A549 (cell line): ENCODE data around the gene NXN. TPM values are rescaled to one million over a fixed set of nuclear protein-coding genes. Genes with fewer than 3 reads are reported as not detected.

Experiments used
- ATAC-seq, 2 experiments: fragments of 200-7000 bp in 1 of 2; fragments of >200 bp in 1 of 2; cut with Nextera tagmentation in 1 of 2; cut with Tn5 transposase in 1 of 2; 3 replicates each; pipeline versions ENCODE4 v1.8.0 to v1.9.1; 2018 to 2020; ENCODE audit warnings: mild to moderate bottlenecking in 1 of 2, moderate library complexity in 1 of 2
- CTCF ChIA-PET: fragments of 300-600 bp; sonication (Branson Sonifier 250); formaldehyde crosslinking; extraction: SDS; loops from one replicate; lab custom pipeline; 2021; ENCODE audit warnings: antibody characterized with exemption, inconsistent platforms; lab: Yijun Ruan, JAX
- POLR2A ChIA-PET: fragments of 350-600 bp; formaldehyde crosslinking; extraction: SDS; loops from one replicate; lab custom pipeline; 2021; ENCODE audit warnings: antibody characterized with exemption, inconsistent platforms; lab: Yijun Ruan, JAX
- DNase-seq, 2 experiments: peaks; one replicate each; pipeline versions ENCODE4 v3.0.0 to v3.0.0-alpha.2; 2011 to 2016; ENCODE audit warnings: low read depth in 1 of 2, low spot score in 1 of 2
- FAIRE-seq: peaks from 2 replicates; lab custom pipeline; 2011; peaks lifted over from hg19 to GRCh38; lab: Jason Lieb, UNC
- H3K27ac ChIP-seq, 2 experiments: fragments of >200 bp; sonication (Bioruptor Twin); formaldehyde crosslinking; 3 replicates each; pipeline ENCODE4 v1.5.1; 2016 to 2017
- H3K4me1 ChIP-seq: fragments of >200 bp; sonication (Bioruptor Twin); formaldehyde crosslinking; 3 replicates; pipeline ENCODE4 v1.6.1; 2016
- H3K4me2 ChIP-seq: fragments of >200 bp; sonication (Bioruptor Twin); formaldehyde crosslinking; 3 replicates; pipeline ENCODE4 v1.6.1; 2016
- H3K4me3 ChIP-seq: fragments of >200 bp; sonication (Bioruptor Twin); formaldehyde crosslinking; 3 replicates; pipeline ENCODE4 v1.5.1; 2016
- H3K9me3 ChIP-seq: fragments of >200 bp; sonication (Bioruptor Twin); formaldehyde crosslinking; 3 replicates; pipeline ENCODE4 v1.6.1; 2016
- CBX8 ChIP-seq: fragments of 200-600 bp; sonication (generic); IDR thresholded peaks from 2 replicates; pipeline ENCODE4 v1.6.1; 2016
- CEBPB ChIP-seq, 2 experiments: fragments of >200 bp in 1 of 2; sonication (Bioruptor Twin) in 1 of 2; formaldehyde crosslinking in 1 of 2; IDR thresholded peaks; 2 replicates each; pipeline ENCODE4 v1.6.1; 2012 to 2016
- EHF ChIP-seq: fragments of 250-450 bp; sonication (Bioruptor Pico); IDR thresholded peaks from 2 replicates; pipeline ENCODE4 v1.5.0; 2020; ENCODE audit warnings: mild to moderate bottlenecking
- EP300 ChIP-seq, 2 experiments: fragments of >200 bp; sonication (Bioruptor Twin); formaldehyde crosslinking; IDR thresholded peaks; 2 replicates in 1 of 2; 3 replicates in 1 of 2; pipeline ENCODE4 v1.6.1; 2016 to 2017
- FOSB ChIP-seq: fragments of 250-450 bp; sonication (Bioruptor Pico); IDR thresholded peaks from 2 replicates; pipeline ENCODE4 v1.5.0; 2020; ENCODE audit warnings: mild to moderate bottlenecking, moderate library complexity
- GATA3 ChIP-seq: IDR thresholded peaks from 2 replicates; pipeline ENCODE4 v1.6.1; 2012; ENCODE audit warnings: borderline replicate concordance
- HDAC2 ChIP-seq: fragments of 200-600 bp; sonication (generic); IDR thresholded peaks from 2 replicates; pipeline ENCODE4 v1.6.1; 2016
- HEYL ChIP-seq: fragments of 250-450 bp; sonication (Bioruptor Pico); IDR thresholded peaks from 2 replicates; pipeline ENCODE4 v1.8.0; 2021; ENCODE audit warnings: mild to moderate bottlenecking, moderate library complexity
- HOXA7 ChIP-seq: fragments of 250-450 bp; sonication (Bioruptor Pico); IDR thresholded peaks from 2 replicates; pipeline ENCODE4 v1.5.0; 2020; ENCODE audit warnings: mild to moderate bottlenecking, moderate library complexity
- HOXB13 ChIP-seq: fragments of 250-450 bp; sonication (Bioruptor Pico); IDR thresholded peaks from 2 replicates; pipeline ENCODE4 v1.5.0; 2020; ENCODE audit warnings: low read depth, mild to moderate bottlenecking, moderate library complexity
- HOXB5 ChIP-seq: fragments of 250-450 bp; sonication (Bioruptor Pico); IDR thresholded peaks from 2 replicates; pipeline ENCODE4 v1.5.0; 2020; ENCODE audit warnings: mild to moderate bottlenecking, moderate library complexity
- JUN ChIP-seq, 2 experiments: fragments of >200 bp; sonication (Bioruptor Twin); formaldehyde crosslinking; IDR thresholded peaks; 2 replicates in 1 of 2; 3 replicates in 1 of 2; pipeline ENCODE4 v1.6.1; 2016 to 2017
- JUNB ChIP-seq: fragments of >200 bp; sonication (Bioruptor Twin); formaldehyde crosslinking; IDR thresholded peaks from 2 replicates; pipeline ENCODE4 v1.6.1; 2016
- KDM5A ChIP-seq: fragments of 200-600 bp; sonication (generic); IDR thresholded peaks from 2 replicates; pipeline ENCODE4 v1.6.1; 2016; ENCODE audit warnings: antibody characterized with exemption, mild to moderate bottlenecking
- MYC ChIP-seq: IDR thresholded peaks from 2 replicates; pipeline ENCODE4 v1.6.1; 2012; ENCODE audit warnings: mild to moderate bottlenecking, inconsistent platforms, low read length, improper control_type of control experiment, borderline replicate concordance
- NPAS2 ChIP-seq: fragments of 250-450 bp; sonication (Bioruptor Pico); IDR thresholded peaks from 2 replicates; pipeline ENCODE4 v1.8.0; 2022; ENCODE audit warnings: mild to moderate bottlenecking, moderate library complexity, borderline replicate concordance
- NR3C1 ChIP-seq: fragments of >200 bp; sonication (Bioruptor Twin); formaldehyde crosslinking; IDR thresholded peaks from 3 replicates; pipeline ENCODE4 v1.6.1; 2017
- POLR2AphosphoS2 ChIP-seq: conservative IDR thresholded peaks from 2 replicates; pipeline ENCODE4 v1.6.1; 2012; ENCODE audit warnings: low read length, improper control_type of control experiment, inconsistent platforms
- SREBF2 ChIP-seq: fragments of 450-650 bp; IDR thresholded peaks from 2 replicates; pipeline ENCODE4 v1.6.1; 2014; ENCODE audit warnings: mild to moderate bottlenecking, moderate library complexity
- TP53 ChIP-seq: fragments of 250-450 bp; sonication (Bioruptor Pico); IDR thresholded peaks from 2 replicates; pipeline ENCODE4 v1.5.0; 2021; ENCODE audit warnings: mild to moderate bottlenecking, moderate library complexity
- ZSCAN20 ChIP-seq: fragments of 250-450 bp; sonication (Bioruptor Pico); IDR thresholded peaks from 2 replicates; pipeline ENCODE4 v1.8.0; 2022; ENCODE audit warnings: mild to moderate bottlenecking, moderate library complexity
- WGBS: methylation state at CpG from one replicate; pipeline ENCODE4 v1.1.6; 2017; ENCODE audit errors: missing lambda C conversion rate; 5-methylcytosine and 5-hydroxymethylcytosine counted together
- polyA plus RNA-seq, 4 experiments: library from polyadenylated mRNA; depleted of rRNA in 3 of 4; stranded (reverse); fragments of >200 nt; fragmentation: RNase III in 1 of 4; extraction: RNeasy Plus Mini Kit Qiagen cat#74134 plus additional on column Dnase treatment in 1 of 4; gene quantifications; 2 replicates in 3 of 4; 3 replicates in 1 of 4; pipeline ENCODE4 v1.2.3, GENCODE V29; 2011 to 2017
- TF ChIP-seq, protein P1 (sequence below): fragments of 250-450 bp; sonication (Bioruptor Pico); IDR thresholded peaks from 2 replicates; pipeline ENCODE4 v1.5.0; 2021; ENCODE audit warnings: mild to moderate bottlenecking, moderate library complexity, borderline replicate concordance
- TF ChIP-seq, protein P2 (sequence below): fragments of 450-650 bp; IDR thresholded peaks from 2 replicates; pipeline ENCODE4 v1.6.1; 2014; ENCODE audit warnings: antibody characterized with exemption
- TF ChIP-seq, protein P3 (sequence below): IDR thresholded peaks from 2 replicates; pipeline ENCODE4 v1.6.1; 2012
- TF ChIP-seq, protein P4 (sequence below): fragments of >200 bp; sonication (Bioruptor Twin); formaldehyde crosslinking; IDR thresholded peaks from 2 replicates; pipeline ENCODE4 v1.6.1; 2016
- TF ChIP-seq, protein P5 (sequence below): fragments of >200 bp; sonication (Bioruptor Twin); formaldehyde crosslinking; IDR thresholded peaks from 3 replicates; pipeline ENCODE4 v1.6.1; 2016

Gene NXN
- polyA plus RNA-seq, 2 of the 4 experiments (the other 2 are of a cell fraction) = 24.6 to 31.1 TPM

DNA sequence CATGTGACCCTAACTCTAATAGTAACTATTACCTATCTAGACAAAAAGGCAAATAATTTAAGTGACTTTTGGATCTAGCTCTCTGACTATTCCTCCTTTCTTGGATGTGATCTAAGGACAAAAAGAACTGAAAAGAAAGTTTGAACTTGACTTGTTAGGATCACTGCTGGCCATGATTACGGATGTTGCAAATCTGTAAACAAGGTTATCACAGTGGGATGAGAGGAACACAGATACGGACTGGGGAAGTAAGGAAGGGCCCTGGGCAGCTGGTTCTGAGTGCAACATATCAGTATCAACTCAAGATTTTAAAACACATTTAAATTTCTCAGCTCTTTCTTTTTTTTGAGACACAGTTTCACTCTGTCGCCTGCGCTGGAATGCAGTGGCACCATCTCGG, 118.8 kb downstream of the NXN start (continued):
- TF ChIP-seq, protein P1, sequence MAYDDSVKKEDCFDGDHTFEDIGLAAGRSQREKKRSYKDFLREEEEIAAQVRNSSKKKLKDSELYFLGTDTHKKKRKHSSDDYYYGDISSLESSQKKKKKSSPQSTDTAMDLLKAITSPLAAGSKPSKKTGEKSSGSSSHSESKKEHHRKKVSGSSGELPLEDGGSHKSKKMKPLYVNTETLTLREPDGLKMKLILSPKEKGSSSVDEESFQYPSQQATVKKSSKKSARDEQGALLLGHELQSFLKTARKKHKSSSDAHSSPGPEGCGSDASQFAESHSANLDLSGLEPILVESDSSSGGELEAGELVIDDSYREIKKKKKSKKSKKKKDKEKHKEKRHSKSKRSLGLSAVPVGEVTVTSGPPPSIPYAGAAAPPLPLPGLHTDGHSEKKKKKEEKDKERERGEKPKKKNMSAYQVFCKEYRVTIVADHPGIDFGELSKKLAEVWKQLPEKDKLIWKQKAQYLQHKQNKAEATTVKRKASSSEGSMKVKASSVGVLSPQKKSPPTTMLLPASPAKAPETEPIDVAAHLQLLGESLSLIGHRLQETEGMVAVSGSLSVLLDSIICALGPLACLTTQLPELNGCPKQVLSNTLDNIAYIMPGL = no peak
- TF ChIP-seq EHF (CRISPR knock-in tag) = no peak
- TF ChIP-seq, all 56 proteins: peak for 0

DNA sequence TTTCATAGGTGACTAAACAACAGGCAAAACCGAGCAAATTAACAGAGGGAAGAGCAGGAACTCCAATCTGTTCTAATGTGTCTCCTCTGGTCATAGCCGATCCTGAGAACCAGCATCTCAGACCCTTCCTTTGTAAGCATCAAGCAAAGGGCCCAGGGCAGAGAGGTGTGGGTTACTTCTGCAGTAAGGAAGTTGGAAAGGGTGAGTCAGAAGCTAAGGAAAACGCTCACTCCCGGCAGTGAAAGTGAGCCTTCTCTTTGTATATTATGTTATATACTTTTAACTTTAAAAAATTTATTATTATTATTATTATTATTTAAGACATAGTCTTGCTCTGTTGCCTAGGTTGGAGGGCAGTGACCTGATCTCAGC, 119.8 kb downstream of the NXN start:
- Histone ChIP-seq H3K27ac (no peak overlapping the region), H3K4me3 (no peak overlapping the region), H3K9me3 (no peaks in the 10 kb centered on the region), H3K4me1 (no peaks in the 10 kb centered on the region), H3K4me2 (no peak overlapping the region)
- ChIA-PET POLR2A (no interaction called here), CTCF (interaction anchor here (1.1 to 2.0 kb wide), 6 partner anchors 9 to 137 kb away, joined by 3 to 7 read pairs (median 4); partner anchors contain the start of gene TIMM22)
- ATAC-seq (no peak), FAIRE-seq (no peak), DNase-seq (no peak)
- 57% methylated on average over 4 of the region's 4 CpGs for WGBS
- TF ChIP-seq NR3C1 (no peak), SREBF2 (no peak), CBX8 (no peak), HDAC2 (no peak), EP300 (IDR thresholded peaks at IDR 0.05) (no peak), CEBPB (IDR thresholded peaks at IDR 0.05) (no peak), JUN (IDR thresholded peaks at IDR 0.05) (no peak), TP53 (CRISPR knock-in tag) (no peak), FOSB (CRISPR knock-in tag) (no peak), ZSCAN20 (CRISPR knock-in tag) (no peak)
- TF ChIP-seq, protein P2, sequence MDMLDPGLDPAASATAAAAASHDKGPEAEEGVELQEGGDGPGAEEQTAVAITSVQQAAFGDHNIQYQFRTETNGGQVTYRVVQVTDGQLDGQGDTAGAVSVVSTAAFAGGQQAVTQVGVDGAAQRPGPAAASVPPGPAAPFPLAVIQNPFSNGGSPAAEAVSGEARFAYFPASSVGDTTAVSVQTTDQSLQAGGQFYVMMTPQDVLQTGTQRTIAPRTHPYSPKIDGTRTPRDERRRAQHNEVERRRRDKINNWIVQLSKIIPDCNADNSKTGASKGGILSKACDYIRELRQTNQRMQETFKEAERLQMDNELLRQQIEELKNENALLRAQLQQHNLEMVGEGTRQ = no peak
- TF ChIP-seq, protein P3, sequence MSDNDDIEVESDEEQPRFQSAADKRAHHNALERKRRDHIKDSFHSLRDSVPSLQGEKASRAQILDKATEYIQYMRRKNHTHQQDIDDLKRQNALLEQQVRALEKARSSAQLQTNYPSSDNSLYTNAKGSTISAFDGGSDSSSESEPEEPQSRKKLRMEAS = no peak
- TF ChIP-seq, all 56 proteins: peak for 0

DNA sequence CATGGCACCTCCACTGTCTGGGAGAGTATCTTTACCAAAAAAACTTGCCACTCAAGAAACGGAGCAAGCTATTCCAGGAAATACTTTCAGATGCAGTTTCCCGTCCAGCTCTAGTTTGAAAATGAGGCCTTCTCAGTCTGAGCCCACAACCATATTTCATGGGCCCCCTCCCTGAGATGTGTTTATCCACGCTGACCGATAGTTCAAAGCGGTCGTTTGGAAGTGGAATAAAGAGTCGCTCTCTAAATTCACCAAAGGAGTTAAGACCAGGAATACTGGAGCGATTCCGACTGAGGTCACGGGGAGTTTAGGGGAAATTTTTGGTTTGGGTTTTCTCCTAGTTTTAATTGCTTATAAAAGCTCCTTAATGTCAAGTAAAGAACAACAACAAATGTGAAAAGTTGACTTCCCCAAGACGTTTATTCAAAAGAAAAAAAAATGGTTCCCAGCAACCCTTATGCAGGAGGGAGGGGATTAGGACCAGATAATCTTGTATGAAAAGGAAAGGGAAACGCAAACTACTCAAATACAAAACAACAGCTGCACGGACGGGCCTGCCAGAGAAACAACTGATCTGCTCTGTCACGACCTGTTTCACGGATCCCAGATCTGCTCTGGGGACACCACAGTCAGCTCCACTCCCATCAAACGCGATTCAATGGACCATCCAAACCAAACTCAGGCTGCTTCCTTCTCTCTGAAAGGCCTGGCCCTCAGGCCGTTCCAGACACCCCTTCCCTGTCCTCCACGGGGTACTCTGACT, 120.3 kb downstream of the NXN start:
- Histone ChIP-seq H3K4me2 (no peak overlapping the region), H3K4me3 (no peak overlapping the region), H3K27ac (no peak overlapping the region), H3K9me3 (no peaks in the 10 kb centered on the region), H3K4me1 (no peaks in the 10 kb centered on the region)
- DNase-seq (no peak), ATAC-seq (no peak), FAIRE-seq (no peak)
- ChIA-PET CTCF (interaction anchor here (0.6 to 2.0 kb wide), 9 partner anchors 9 to 137 kb away, joined by 3 to 7 read pairs (median 4); partner anchors contain the start of gene TIMM22), POLR2A (no interaction called here)
- WGBS = 84% methylated on average over 20 of the region's 20 CpGs
- TF ChIP-seq KDM5A (no peak), HOXB5 (CRISPR knock-in tag) (no peak), POLR2AphosphoS2 (no peak), HOXB13 (CRISPR knock-in tag) (no peak), TP53 (CRISPR knock-in tag) (no peak), HOXA7 (CRISPR knock-in tag) (no peak), GATA3 (no peak), JUNB (no peak), NPAS2 (CRISPR knock-in tag) (no peak), HEYL (CRISPR knock-in tag) (no peak), MYC (no peak), SREBF2 (no peak)
- TF ChIP-seq, protein P1 = no peak
- TF ChIP-seq, protein P4, sequence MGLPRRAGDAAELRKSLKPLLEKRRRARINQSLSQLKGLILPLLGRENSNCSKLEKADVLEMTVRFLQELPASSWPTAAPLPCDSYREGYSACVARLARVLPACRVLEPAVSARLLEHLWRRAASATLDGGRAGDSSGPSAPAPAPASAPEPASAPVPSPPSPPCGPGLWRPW = no peak
- TF ChIP-seq, protein P5, sequence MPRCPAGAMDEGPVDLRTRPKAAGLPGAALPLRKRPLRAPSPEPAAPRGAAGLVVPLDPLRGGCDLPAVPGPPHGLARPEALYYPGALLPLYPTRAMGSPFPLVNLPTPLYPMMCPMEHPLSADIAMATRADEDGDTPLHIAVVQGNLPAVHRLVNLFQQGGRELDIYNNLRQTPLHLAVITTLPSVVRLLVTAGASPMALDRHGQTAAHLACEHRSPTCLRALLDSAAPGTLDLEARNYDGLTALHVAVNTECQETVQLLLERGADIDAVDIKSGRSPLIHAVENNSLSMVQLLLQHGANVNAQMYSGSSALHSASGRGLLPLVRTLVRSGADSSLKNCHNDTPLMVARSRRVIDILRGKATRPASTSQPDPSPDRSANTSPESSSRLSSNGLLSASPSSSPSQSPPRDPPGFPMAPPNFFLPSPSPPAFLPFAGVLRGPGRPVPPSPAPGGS = no peak
- TF ChIP-seq, all 56 proteins: peak for 0
